ENCODE results near the gene URB2. TPM values are rescaled to one million over a fixed set of nuclear protein-coding genes. Genes with fewer than 3 reads are reported as not detected.
"Not testable (repeated sequence)": the region's sequence is repeated elsewhere in the genome, so short reads cannot be mapped to it uniquely, and the experiment has no call there.

The URB2 gene
- 1 to 10 TPM; 5.7 to 7.8 (median 6.6) TPM for polyA plus RNA-seq (ENCODE audit: insufficient read depth in 1 of 5, insufficient read length in 5 of 5, low replicate concordance in 1 of 5)
- long read RNA-seq, donor 1 = 0 reads
- long read RNA-seq, donor 2, full-length matches to known transcripts = 1 of 1 reads
- long read RNA-seq, donor 2, partial matches to known transcripts = 0 of 1 reads
- long read RNA-seq, donor 2, other reads (novel, unspliced or antisense) = 0 of 1 reads
- long read RNA-seq, donor 3 = 0 reads
- long read RNA-seq, donor 4 = 0 reads
- long read RNA-seq, donor 5, partial matches to known transcripts = 0 of 1 reads
- long read RNA-seq, donor 5, other reads (novel, unspliced or antisense) = 0 of 1 reads
- long read RNA-seq, donor 6, full-length matches to known transcripts = 3 of 3 reads
- long read RNA-seq, donor 6, partial matches to known transcripts = 0 of 3 reads
- long read RNA-seq, donor 6, other reads (novel, unspliced or antisense) = 0 of 3 reads
- long read RNA-seq, donor 7 = 0 reads
- long read RNA-seq, donor 8 = 0 reads

DNA sequence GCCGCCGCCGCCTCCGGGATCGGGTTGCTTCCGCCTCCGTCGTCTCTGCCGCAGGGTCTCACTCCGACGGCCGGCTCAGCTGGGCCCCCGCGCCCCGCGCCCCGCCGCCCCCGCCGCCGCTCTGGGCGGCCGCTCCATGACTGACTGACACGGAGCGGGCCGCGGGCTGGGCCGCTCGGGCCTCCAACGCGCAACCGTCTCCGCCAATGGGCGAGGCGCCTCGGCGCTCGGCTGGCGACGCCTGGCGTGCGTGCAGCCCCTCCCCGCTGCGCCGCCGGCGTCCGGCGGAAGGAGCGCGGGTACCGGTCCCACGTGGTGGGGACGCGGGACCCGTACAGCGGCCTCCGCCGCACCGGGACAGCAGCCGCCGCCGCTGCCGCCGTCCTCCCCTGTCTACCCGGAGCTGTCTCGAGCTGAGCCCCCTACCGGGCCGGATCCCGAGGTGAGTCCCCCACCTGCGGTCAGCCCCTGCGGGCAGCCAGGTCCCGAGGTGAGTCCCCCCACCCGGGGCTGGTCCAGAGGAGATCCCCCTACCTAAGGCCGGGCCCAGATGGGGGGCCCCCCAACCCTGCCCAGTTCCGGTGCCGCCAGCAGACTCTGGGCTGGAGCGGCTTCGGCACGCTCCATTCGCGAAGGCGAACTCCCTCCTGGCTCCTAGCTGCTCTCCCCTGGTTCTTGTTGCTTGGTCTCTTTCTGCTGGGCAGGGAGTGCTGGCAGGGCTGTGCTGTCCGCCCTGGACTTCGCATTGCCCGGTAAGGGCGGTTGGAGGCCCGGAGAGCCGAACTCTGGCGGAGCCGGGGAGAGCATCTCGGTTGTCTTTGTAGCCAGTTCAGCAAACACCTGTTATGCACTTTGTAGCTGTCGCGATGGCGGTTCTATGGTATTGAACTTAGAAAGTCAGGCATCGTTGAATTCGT, at the start of gene URB2, which contains the start of gene TAF5L:
URB2 (plus strand) TSS at position 333 of the 917 bp plus-strand sequence. CDS start 1,387 bp downstream, outside the sequence.
TAF5L (minus strand) TSS at position 208 of the 917 bp plus-strand sequence. CDS start 11,640 bp downstream, outside the sequence.
- peak; percentile 88 to 89 for DNase-seq

DNA sequence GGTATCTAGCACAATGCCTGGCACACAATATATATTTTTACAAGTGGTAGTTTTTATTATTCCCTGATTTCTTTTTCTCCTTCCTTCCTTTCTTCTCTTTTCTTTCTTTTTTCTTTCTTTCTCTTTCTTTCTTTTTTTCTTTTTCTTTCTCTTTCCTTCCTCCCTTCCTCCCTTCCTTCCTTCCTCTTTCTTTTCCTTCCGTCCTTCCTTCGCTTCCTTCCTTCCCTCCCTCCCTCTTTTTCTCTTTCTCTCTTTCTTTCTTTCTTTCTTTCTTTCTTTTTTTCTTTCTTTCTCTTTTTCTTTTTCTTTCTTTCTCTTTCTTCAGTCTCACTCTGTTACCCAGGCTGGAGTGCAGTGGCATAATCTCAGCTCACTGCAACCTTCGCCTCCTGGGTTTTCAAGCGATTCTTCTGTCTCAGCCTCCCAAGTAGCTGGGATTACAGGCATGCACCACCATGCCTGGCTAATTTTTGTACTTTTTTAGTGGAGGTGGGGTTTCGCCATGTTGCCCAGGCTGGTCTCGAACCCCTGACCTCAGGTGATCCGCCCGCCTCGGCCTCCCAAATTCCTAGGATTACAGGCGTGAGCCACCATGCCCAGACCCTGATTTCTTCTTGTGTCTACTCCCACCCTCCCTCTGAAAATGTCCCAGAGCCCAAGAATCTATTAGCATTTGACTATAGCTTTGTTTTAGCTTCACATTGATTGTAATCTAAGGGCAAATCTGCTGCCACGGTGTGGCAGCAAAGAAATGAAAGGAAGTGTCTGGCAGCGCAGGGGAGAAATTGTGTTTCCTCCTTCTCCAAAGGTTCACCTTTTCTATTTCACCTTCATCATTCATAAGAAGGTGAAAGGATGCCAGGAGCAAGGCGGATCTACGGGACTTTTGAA, 47.6 kb upstream of the URB2 start:
- no peak for DNase-seq

DNA sequence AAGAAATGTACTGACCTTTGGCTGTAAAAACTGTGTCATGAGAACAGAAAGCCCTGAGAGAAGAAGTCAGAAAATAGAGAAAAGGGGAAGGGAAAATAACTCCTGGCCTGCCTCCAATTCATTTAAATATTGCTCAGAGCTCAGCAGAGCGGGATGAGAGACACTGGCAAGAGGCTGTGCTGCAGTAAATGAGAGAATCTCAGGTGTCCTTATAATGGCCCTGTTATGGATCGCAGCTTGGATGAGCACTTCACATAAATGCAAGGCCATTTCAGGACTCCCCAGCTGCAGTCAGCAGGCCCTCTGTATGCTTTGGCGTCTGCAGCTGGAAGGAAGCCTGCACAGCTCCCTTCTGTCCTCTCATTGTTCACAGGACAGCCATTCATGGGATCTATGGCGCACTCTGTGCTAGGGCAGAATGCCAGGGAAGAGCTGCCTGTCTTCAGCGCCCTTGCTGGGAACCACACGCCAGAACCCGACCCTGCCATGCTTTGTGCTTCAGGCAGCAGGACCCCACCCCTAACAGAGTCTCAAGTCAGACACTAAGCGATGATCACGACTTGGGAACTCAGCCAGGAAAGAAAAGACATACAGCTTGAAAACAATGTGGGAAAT, 46.9 kb upstream of the URB2 start:
- DNase-seq = peak; percentile 72 to 78

DNA sequence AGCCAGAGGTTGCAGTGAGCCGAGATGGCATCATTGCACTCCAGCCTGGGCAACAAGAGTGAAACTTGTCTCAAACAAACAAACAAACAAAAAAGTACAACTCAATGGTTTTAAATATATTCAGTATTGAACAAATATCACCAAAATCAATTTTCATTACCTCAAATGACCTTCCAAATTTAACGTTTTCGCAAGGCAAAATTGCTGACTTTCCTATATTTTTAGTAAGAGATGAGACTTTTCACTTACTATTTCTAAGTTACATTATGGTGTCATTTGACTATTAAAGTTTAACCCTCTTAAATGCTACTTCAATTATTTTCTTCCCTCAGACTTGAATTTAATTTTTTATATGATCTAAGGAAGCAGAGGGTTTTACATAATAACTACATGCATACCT, 44.6 kb upstream of the URB2 start:
- DNase-seq = no peak

DNA sequence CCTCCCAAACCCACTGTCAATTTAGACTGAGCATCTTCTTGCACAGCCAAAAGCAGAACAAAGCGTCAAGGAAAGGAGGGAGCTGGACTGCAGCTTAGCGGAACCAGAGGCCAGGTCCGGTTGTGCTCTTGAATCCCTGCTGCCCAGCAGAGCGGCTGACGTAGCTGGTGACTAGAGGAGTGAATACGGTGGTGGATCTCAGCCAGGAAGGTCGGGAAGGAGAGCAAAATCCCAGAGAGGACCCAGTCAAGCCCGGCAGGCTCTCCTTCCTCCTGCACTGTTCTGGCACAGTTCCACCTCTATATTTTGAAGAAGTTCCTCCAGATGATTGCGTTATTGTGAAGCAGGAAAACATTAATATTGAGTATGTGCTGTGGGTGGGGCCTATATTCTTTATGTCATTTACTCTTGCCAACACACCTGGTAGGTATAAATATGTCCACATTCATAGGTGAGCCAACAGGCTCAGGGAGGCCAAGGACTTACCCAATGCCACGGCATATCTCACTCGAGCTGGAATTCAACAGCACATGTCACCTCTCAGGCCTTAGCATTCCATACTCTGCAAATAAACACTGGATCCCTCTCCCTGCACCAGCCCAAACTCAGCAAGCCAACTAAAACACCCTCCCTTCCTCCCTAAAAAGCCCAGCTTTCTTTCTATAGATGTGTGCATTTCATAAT, 43.9 kb upstream of the URB2 start:
- peak in 1 of 2 donors; percentile 10 for DNase-seq

DNA sequence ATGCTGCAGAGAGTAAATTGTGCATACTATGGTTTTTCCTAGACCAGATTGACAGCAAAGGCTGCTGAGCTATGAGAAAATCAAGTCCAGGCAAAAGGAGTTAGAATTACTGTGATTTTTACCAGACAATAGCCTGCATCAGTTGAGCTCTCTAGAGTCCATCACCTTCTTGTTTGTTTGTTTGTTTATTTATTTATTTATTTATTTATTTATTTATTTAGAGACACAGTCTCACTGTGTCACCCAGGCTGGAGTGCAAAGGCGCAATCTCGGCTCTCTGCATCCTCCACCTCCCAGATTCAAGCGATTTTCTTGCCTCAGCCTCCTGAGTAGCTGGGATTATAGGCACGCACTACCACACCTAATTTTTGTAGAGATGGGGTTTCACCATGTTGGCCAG, 43.3 kb upstream of the URB2 start:
- no peak for DNase-seq

DNA sequence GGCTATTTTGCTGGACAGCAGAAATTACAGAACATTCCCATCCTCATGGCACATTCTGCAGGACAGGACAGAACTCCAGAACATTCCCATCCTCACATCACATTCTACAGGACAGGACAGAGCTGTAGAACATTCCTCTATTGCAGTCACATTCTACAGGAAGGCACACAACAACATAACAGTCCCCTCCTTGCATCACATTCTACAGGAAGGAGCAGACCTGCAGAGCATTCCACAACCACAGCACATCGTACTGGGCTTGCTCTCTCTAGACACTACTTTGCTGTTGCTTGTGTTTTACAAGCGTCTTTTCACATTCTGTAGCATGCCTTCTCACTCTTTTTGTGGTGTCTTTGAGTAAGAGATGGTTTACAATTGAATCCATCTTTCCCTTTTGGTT, 40.7 kb upstream of the URB2 start:
- DNase-seq = no peak

DNA sequence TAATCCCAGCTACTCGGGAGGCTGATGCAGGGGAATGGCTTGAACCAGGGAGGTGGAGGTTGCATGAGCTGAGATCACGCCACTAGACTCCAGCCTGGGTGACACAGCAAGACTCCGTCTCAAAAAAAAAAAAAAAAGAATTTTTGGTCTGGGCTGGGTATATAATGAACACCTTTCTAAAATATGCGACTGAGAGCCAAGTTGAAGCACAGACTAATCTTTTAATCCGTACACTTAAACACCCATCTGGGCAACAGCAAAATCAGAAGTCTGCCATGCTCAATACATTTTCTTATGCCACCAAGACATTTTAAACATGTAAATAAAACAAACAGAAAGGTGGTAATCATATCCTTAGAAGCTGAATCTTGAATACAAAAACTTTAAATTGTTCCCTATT, 35.9 kb upstream of the URB2 start:
- no peak for DNase-seq

DNA sequence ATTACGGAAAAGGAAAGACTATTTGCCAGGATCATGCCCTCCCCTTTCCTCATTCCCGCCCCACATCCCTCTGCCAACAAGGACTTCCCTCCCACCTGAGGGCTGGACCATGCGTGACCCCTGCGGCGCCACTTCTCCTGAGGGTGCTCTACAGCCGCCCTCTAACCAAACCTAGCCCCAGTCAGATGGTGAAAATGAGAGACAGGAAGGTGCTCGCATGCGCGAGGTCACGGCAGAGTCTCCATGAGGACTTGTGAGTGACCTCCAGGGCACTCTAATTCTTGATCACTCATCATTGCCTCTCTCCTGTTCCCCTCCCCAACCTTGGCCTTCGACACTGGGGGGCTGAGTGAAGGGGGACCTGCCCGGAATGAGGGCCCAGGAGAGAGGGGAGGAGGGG, 32.2 kb upstream of the URB2 start:
- no peak for DNase-seq

DNA sequence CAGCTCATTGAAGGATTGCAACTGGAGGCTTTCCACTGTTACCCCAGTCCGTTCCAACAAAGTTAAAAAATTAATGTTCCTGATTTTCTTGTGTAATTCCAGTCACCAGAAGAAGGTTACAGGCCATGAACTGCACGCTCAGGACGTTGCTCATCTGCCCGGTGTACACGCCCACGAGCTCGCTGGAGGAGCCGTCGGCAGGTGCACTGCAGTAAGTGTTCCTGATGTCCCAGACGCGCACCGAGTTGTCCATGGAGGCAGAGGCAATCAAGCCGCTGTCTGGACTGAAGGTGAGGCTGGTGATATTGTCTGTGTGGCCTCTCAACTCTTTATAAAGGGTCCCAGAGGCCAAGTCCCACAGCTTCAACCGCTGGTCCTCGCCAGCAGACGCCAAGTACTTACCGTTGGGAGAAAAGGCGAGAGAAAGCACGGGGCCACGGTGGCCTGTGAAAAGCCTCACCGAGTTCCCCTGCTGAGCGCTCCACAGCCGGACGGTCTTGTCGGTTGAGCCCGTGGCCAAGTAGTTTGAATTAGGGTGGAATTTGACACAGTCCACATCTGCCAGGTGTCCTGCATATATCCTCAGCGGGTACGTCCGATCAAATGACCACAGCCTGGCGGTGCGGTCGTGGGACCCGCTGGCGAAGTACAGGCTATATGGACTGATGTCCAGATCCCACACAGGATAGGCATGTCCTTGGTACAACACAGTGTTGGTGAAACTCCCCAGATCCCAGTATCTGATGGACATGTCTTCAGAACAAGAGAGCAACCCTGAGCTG, 31.6 kb upstream of the URB2 start:
- no peak for DNase-seq

DNA sequence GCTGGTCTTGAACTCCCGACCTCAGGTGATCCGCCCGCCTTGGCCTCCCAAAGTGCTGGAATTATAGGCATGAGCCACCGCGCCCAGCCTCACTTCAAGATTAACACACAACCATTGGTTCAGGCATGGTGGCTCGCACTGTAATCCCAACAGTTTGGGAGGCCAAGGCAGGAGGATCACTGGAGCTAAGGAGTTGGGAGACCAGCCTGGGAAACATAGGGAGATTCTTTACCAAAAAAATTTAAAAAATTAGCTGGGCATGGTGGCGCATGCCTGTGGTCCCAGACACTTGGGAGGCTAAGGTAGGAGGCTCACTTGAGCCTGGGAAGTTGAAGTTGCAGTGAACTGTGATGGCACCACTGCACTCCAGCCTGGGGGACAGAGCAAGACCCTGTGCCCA, 30.2 kb upstream of the URB2 start:
- not testable (repeated sequence) for DNase-seq

DNA sequence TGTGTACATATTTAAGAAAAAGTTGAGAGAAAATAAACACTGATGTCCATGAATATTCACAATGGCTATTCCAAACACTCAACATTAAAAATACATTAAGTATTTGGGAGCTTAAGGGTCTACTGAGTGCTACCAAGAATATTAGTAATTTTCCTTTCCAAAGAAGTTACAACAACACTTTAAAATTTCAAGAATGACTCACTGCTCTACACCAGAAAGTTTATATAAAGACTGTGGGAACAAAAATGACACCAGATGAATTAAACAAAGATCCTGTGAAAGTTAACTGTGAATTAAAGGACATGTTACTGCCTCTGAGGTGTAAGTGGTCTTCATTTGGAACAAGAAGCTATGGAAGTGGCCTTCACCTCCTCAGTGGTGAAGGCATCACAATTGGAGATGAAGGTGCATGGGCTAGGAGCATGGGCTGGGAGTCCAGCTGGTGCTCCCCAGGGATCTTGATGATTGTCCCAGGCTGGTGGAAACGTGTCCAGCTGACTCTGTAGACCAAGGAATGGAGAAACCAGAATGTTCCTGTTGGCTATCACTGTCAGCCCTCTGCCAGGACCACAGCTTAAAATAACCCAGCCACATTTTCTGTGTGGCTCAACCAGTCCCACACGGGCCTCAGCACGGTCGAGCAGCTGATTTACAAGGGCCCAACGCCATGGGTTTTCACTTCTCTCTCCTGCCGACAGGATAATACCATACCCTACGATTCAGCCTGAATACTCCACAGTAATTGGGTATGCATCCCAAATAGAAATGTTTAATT, 28.9 kb upstream of the URB2 start:
- DNase-seq = no peak

DNA sequence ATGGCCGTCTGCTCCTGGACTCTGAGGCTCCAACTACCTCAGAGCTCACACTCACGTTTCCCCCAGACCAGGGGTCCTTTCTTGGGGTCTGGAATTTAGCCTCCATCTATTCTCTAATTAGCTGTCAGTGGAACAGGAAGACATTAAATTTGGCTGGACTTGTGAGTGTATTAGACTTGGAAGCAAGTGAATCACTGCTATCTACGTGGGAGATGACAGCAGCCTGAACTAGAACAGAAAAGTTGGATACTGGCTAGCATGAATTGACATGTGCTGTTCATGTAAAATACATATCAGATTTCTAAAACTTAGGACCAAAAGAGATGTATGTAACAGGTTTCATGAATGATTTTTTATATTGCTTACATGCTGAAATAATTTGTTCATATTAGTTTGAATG, 28.2 kb upstream of the URB2 start:
- no peak for DNase-seq

DNA sequence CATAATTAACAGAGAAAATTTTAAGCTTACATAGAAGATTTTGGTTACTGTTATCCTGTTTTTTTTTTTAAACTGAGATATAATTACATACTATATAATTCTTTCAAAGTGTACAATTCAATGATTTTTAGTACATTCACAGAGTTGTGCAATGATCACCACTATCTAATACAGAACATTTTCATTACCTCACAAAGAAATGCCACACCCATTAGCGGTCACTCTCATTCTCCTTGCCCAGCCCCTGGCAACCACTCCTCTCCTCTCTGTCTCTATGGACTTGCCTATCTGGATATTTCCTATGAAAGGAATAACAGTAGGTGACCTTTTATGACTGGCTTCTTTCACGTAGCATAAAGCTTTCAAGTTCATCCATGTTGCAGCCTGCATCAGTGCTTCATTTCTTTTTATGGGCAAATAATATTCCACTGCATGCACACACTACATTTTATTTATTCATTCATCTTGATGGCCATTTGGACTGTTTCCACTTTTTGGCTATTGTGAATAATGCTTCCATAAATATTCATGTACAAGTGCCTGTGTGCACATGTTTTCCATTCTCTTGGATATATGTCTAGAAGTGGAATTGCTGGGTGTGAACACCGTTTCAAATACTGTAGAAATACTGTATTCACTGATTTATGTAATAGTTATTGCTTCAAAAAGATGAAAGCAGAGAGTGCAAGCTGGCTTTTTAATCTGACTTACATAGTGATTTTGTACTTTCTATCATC, 26.7 kb upstream of the URB2 start:
- no peak for DNase-seq

DNA sequence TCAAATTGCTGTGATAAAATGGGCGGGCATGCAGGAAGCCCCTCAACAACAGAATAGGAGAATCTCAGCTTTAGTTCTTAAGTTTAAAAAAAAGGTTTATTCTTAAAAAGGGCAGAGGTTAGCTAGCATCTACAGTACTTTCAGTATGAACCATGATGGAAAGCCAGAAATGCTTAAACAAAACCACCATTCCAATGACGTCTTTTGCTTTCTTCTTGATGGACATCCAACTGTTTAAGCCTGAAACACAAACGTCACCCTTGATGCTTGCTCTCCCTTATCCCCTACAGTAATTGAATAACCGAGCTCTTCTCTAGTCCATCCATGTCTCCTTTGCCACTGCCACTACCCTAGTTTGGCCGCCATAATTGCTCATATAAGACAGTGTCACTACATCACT, 25.8 kb upstream of the URB2 start:
- no peak for DNase-seq

DNA sequence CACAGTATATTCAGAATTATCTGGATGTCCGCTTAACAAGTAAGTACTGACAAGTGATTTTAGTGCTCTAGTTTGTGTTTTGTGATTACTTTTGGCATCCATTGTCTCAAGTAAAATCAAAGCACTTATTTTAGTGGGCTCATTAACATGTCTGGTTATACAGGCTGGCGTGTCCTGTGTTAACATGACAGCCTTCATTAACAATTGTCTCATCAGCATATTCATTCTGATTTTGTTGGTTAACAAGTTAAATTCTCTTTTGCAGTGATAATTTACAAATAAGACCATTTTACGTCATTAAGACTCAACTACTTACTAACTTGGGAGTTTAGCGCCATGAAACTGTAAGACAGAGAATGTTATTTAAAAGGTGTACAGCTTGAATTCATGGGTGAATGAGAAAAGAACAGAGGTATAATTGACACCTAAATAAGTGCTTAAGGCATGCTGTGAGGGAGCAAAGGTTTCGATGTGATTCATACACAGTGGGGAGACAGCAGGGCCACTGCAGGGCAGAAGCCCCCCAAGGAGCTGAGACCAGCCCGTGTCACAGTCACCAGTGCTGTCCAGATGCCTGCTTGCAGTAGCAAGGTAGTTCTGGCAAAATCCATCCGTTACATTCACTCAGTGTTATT, 22.6 kb upstream of the URB2 start:
- DNase-seq = no peak

DNA sequence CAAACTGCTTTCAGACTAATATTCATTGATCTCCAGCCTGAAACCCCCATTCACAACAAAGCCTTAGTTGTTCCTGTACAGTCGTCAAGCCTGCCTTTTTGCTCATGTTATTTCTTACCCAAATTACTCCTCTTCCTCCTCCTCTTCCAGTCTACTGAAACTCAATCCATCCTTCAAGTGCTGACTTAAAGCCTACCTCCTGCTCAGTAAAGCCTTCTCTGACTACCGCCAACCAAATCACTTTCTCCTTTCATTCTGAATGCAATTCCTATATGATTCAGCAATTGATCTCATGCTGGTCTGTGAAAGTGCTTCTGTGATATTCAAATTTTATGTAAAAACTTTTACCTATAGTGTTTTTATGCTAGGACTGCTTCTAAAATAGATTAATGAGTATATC, 18.7 kb upstream of the URB2 start:
- no peak for DNase-seq

Measured in right lung (tissue), 10 donors.